ENCODE measurements around the gene RTP2. TPM values are rescaled to one million over a fixed set of nuclear protein-coding genes. Genes with fewer than 3 reads are reported as not detected.

Gene RTP2
- total and polyA plus RNA-seq, 9 of the 15 experiments (the other 6 are each of a cell fraction or from before 2014, with no cell fraction given), result not detected

GRCh38 chr3:187721055-187721454 is 18.7 kb upstream of the RTP2 start:
- no peak for TF ChIP-seq ZNF354B (CRISPR knock-in tag; IDR thresholded peaks at IDR 0.05)
- no peak for TF ChIP-seq HMGN3 (IDR thresholded peaks at IDR 0.05; ENCODE audit: borderline replicate concordance, extremely low read depth, insufficient read length, low read depth, low read length)
- no peak for TF ChIP-seq TCF7 (IDR thresholded peaks at IDR 0.05; ENCODE audit: borderline replicate concordance)
- TF ChIP-seq, protein P1, sequence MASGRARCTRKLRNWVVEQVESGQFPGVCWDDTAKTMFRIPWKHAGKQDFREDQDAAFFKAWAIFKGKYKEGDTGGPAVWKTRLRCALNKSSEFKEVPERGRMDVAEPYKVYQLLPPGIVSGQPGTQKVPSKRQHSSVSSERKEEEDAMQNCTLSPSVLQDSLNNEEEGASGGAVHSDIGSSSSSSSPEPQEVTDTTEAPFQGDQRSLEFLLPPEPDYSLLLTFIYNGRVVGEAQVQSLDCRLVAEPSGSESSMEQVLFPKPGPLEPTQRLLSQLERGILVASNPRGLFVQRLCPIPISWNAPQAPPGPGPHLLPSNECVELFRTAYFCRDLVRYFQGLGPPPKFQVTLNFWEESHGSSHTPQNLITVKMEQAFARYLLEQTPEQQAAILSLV (tag; IDR thresholded peaks at IDR 0.05), result no peak
- TF ChIP-seq NFE2 (IDR thresholded peaks at IDR 0.05; ENCODE audit: low read depth), result no peak
- TF ChIP-seq ZSCAN29 (IDR thresholded peaks at IDR 0.05), result no peak
- TF ChIP-seq ZNF77 (CRISPR knock-in tag; IDR thresholded peaks at IDR 0.05), result no peak
- no peak for TF ChIP-seq HMG20B (CRISPR knock-in tag; IDR thresholded peaks at IDR 0.05)
- no peak for TF ChIP-seq ZNF140 (CRISPR knock-in tag; IDR thresholded peaks at IDR 0.05)
- no peak for TF ChIP-seq ZNF79 (CRISPR knock-in tag; IDR thresholded peaks at IDR 0.05; ENCODE audit: low read depth)
- TF ChIP-seq, protein P2, sequence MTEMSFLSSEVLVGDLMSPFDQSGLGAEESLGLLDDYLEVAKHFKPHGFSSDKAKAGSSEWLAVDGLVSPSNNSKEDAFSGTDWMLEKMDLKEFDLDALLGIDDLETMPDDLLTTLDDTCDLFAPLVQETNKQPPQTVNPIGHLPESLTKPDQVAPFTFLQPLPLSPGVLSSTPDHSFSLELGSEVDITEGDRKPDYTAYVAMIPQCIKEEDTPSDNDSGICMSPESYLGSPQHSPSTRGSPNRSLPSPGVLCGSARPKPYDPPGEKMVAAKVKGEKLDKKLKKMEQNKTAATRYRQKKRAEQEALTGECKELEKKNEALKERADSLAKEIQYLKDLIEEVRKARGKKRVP (CRISPR knock-in tag; IDR thresholded peaks at IDR 0.05), result no peak
- no peak for TF ChIP-seq KDM5B (IDR thresholded peaks at IDR 0.05; ENCODE audit: insufficient replicate concordance, low read depth, low read length)
- DNase-seq (ENCODE audit: extremely low read depth in 1 of 4, low spot score in 3 of 4), result no peak
- in situ Hi-C loops (cut with MboI) (no loop called here), intact Hi-C loops (cut with micrococcal nuclease) (no loop called here)
- H3K4me2 ChIP-seq (ENCODE audit: insufficient read depth, low read length), result no peak overlapping the region
- no peak overlapping the region for H3K4me3 ChIP-seq
- 28% methylated on average over 8 of the region's 8 CpGs for WGBS (ENCODE audit: insufficient coverage, low coverage, missing lambda C conversion rate)
- no peaks in the 10 kb centered on the region for H3K9me1 ChIP-seq (ENCODE audit: control insufficient read depth, insufficient read depth, low read length)
- H3K9me3 ChIP-seq (replicated peaks; ENCODE audit: control insufficient read depth, insufficient read depth, low read depth, low read length), result no peaks in the 10 kb centered on the region; the same call in 1 of the 2 replicates
- H2AFZ ChIP-seq (ENCODE audit: low read depth, low read length), result no peak overlapping the region
- FAIRE-seq, result no peak
- BruUV-seq (replicated peaks), result no TSS peak
- H3K9ac ChIP-seq (ENCODE audit: insufficient read depth in 1 of 2, low read depth in 2 of 2, low read length in 2 of 2), result no peak overlapping the region
- H3K4me1 ChIP-seq (replicated peaks in 1 of 2; ENCODE audit: control insufficient read depth in 2 of 2, insufficient read depth in 2 of 2, low read length in 2 of 2), result no peaks in the 10 kb centered on the region
- no peaks in the 10 kb centered on the region for H3K79me2 ChIP-seq (ENCODE audit: control insufficient read depth, insufficient read depth, low read length)
- POLR2A ChIA-PET, result no interaction called here
- CTCF ChIA-PET (ENCODE audit: low intra/inter-chr PET ratio), result no interaction called here
- ATAC-seq, result no peak
- H3K27me3 ChIP-seq (ENCODE audit: control insufficient read depth in 2 of 2, insufficient read depth in 2 of 2, low read length in 2 of 2), result no peaks in the 10 kb centered on the region; a peak in 1 of 5 replicates
- no peak overlapping the region for H3K27ac ChIP-seq (ENCODE audit: extremely low read depth, low read depth, low read length)
- H3K36me3 ChIP-seq (ENCODE audit: control insufficient read depth, insufficient read depth, low read length), result no peaks in the 10 kb centered on the region
- H4K20me1 ChIP-seq (replicated peaks; ENCODE audit: control insufficient read depth, insufficient read depth, low read length), result no peaks in the 10 kb centered on the region

All from K562 (cell line).